Ovary (tissue), 3 donors: ENCODE data around the gene HCN2.

Experiments
- CTCF ChIP-seq, 3 donors: fragments of 450-650 bp in 2 of 3; fragments of 200-600 bp in 1 of 3; IDR thresholded peaks; one replicate each; pipeline versions ENCODE4 v1.5.1 to v1.8.0; 2016 to 2022; ENCODE audit warnings: antibody characterized with exemption in 3 of 3, mild to moderate bottlenecking in 1 of 3
- EP300 ChIP-seq: sonication (generic); formaldehyde crosslinking; IDR thresholded peaks from one replicate; pipeline ENCODE4 v1.6.1; 2017; ENCODE audit warnings: antibody characterized with exemption
- POLR2A ChIP-seq: fragments of 450-650 bp; IDR thresholded peaks from one replicate; pipeline ENCODE4 v1.6.1; 2017; ENCODE audit warnings: antibody characterized with exemption, mild to moderate bottlenecking, moderate library complexity
- donor health status: DM: no; HTN: no; CAD: no.

- TF ChIP-seq CTCF (IDR thresholded peaks at IDR 0.05) (no peak), POLR2A (no peak), EP300 (no peak)
Measured at GRCh38 chr19:577439-578392, 12.0 kb upstream of the HCN2 start.
